ENCODE measurements around the gene GBGT1. TPM values are rescaled to one million over a fixed set of nuclear protein-coding genes. Genes with fewer than 3 reads are reported as not detected.

GBGT1 gene
- polyA plus RNA-seq, 1 of the 3 experiments (the other 2 are of a cell fraction), result 0.51 TPM

- CTCF ChIA-PET, result interaction anchor here (0.6 to 12.1 kb wide), 3 partner anchors 15 to 196 kb away, joined by 3 to 163 read pairs (median 3); no protein-coding TSS in a partner anchor
- no peak overlapping the region for H2AFZ ChIP-seq (ENCODE audit: low read depth)
- TF ChIP-seq TCF12 (IDR thresholded peaks at IDR 0.05) (no peak), RAD21 (IDR thresholded peaks at IDR 0.05; ENCODE audit: low read length) (no peak), IRF3 (IDR thresholded peaks at IDR 0.05; ENCODE audit: low read depth, low read length) (no peak), CHD2 (IDR thresholded peaks at IDR 0.05; ENCODE audit: low read length, partially characterized antibody) (no peak), MAX (IDR thresholded peaks at IDR 0.05; ENCODE audit: low read depth) (no peak), FOXM1 (IDR thresholded peaks at IDR 0.05; ENCODE audit: low read depth) (no peak), NFIC (IDR thresholded peaks at IDR 0.05; ENCODE audit: borderline replicate concordance) (no peak), ZBTB33 (IDR thresholded peaks at IDR 0.05; ENCODE audit: borderline replicate concordance, low read depth) (no peak), CTCF (IDR thresholded peaks at IDR 0.05) (no peak), MXI1 (IDR thresholded peaks at IDR 0.05; ENCODE audit: low read depth, low read length) (no peak), JUND (IDR thresholded peaks at IDR 0.05) (no peak), RFX5 (IDR thresholded peaks at IDR 0.05; ENCODE audit: low read length) (no peak)
- no peaks in the 10 kb centered on the region for H3K27me3 ChIP-seq (ENCODE audit: insufficient read depth)
- H3K36me3 ChIP-seq (replicated peaks in 1 of 2; ENCODE audit: control insufficient read depth in 1 of 2, insufficient read depth in 2 of 2, low read length in 1 of 2), result no peaks in the 10 kb centered on the region
- H3K27ac ChIP-seq (ENCODE audit: low read depth in 2 of 2, low read length in 1 of 2), result no peak overlapping the region
- no peak for DNase-seq
- H3K4me3 ChIP-seq (ENCODE audit: low read depth in 2 of 2, low read length in 1 of 2), result no peak overlapping the region
- POLR2A ChIA-PET, result no interaction called here
- no peak overlapping the region for H3K9ac ChIP-seq
- H4K20me1 ChIP-seq (ENCODE audit: insufficient read depth), result peaks cover 67% of the 10 kb centered on the region
- peaks cover 9% of the 10 kb centered on the region; the same call in 1 of the 2 replicates for H3K79me2 ChIP-seq (ENCODE audit: insufficient read depth)
- H3K9me3 ChIP-seq, result no peaks in the 10 kb centered on the region
- H3F3A ChIP-seq (replicated peaks; ENCODE audit: insufficient read depth), result peaks cover 15% of the 10 kb centered on the region
- H3K9me2 ChIP-seq, result no peaks in the 10 kb centered on the region
- H3K4me2 ChIP-seq, result no peak overlapping the region
- peaks cover 30 to 74% of the 10 kb centered on the region in 2 experiments; a peak in 3 of 4 replicates for H3K4me1 ChIP-seq (ENCODE audit: control insufficient read depth in 1 of 2, insufficient read depth in 2 of 2, low read depth in 1 of 2, low read length in 1 of 2)
- WGBS (ENCODE audit: low lambda C conversion rate), result 90% methylated on average over 6 of the region's 10 CpGs
These were observed 32.9 kb downstream of the GBGT1 start for GRCh38 chr9:133130685-133131244.
